HG02973 (cell line): Measurements from ENCODE around the gene INVS.
"Not testable (repeated sequence)": the region's sequence is repeated elsewhere in the genome, so short reads cannot be mapped to it uniquely, and the experiment has no call there.

ENCODE experiments used
- ATAC-seq: cut with Tn5 transposase; IDR thresholded peaks from one replicate; pipeline ENCODE4 v1.9.1; 2021; ENCODE audit warnings: moderate library complexity; ENCODE audit not compliant: unreplicated experiment

Gene INVS

DNA sequence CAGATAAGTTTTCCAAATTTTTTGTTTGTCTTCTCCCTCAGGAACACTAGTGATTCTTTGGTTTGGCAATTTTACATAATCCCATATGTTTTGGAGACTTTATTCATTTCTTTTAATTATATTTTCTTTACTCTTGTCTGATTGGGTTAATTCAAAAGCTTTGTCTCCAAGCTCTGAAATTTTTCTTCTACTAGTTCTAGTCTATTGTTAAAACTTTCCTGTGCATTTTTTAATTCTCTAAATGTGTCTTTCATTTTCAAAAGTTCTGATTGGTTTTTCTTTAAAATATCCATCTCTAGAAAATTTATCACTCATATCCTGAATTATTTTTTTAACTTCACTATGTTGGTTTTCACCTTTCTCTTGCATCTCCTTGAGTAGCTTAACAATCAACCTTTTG, 92.2 kb downstream of the INVS start:
- no peak for ATAC-seq

DNA sequence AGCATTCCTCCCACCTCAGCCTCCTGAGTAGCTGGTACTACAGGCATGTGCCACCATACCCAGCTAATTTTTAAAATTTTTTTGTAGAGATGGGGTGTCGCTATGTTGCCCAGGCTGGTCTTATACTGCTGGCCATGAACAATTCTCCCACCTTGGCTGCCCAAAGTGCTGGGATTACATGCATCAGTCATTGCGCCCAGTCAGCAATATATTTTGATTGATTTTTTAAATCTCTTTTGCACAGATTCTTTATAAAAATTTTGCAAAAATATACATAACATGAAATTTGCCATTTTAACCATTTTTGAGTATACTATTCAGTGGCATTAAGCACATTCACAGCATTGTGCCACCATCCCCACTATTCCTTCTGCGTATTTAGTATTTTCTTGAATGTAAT, 94.0 kb downstream of the INVS start:
- ATAC-seq = no peak

DNA sequence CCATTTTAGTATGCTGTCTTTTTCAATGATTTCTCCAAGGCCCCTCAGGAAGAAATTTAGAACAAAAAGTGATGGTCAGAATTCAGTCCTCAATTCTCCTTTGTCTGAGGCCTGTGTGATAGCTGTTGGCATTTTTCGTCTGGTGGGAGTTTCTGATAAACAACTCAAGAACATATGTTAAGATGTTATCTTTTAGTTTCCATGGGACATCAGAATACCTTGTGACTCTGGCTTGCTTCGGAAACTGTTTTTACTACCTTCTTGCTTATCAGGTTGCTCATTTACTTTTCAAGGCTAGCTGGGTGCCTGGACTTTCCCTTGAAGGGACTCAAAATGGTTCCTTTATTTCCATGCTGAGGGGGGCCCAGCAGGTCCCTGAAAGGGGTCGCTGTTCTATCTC, 97.2 kb downstream of the INVS start:
- no peak for ATAC-seq

- no peak for ATAC-seq
These were observed 97.8 kb downstream of the INVS start for GRCh38 chr9:100196828-100197227.

- no peak for ATAC-seq
These were observed 98.5 kb downstream of the INVS start for GRCh38 chr9:100197553-100197952.

DNA sequence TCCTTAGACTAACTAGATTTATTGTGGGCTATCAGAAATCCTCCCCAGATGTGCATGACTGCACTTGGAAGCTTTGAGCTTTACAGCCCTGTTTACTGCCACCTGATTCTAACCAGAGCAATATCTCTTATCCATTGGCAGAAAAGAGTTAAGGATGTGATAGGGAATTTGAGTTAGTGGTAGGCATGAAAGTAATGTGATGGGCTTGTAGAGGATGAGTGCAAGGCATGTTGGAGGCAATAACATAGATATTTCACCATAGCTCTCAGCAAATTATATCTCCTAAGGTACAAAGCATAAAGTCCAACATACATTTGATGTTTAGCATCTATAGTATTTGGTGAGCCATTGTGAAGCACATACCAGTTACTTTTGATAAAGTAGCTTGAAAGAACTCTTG, 103.8 kb downstream of the INVS start:
- no peak for ATAC-seq

DNA sequence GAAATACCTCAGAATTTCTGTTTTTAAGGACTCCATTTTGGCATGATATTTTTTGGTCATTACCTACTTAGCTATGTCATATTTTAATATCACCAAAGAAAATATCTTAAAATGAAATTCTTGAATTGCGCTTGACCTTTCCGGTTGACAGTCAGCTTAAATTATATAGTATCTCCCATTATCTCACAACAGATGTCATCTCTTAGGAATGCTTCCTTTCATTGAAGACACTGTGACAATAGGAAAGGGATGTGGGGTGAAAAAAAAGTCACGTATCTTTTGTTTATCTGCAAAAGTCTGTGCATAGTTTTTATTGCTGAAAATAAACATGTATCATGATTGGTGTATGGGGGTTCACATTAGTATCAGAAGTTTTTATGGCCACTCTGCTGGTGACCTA, 105.8 kb downstream of the INVS start:
- no peak for ATAC-seq

GRCh38 chr9:100206899-100207298, 107.9 kb downstream of the INVS start:
- ATAC-seq = no peak

GRCh38 chr9:100208673-100209072, 109.6 kb downstream of the INVS start:
- ATAC-seq = no peak

GRCh38 chr9:100211476-100211875, 112.4 kb downstream of the INVS start:
- no peak for ATAC-seq

GRCh38 chr9:100213730-100214477, 114.9 kb downstream of the INVS start:
- ATAC-seq = no peak

- no peak for ATAC-seq
These were observed 117.2 kb downstream of the INVS start for GRCh38 chr9:100216178-100216787.

DNA sequence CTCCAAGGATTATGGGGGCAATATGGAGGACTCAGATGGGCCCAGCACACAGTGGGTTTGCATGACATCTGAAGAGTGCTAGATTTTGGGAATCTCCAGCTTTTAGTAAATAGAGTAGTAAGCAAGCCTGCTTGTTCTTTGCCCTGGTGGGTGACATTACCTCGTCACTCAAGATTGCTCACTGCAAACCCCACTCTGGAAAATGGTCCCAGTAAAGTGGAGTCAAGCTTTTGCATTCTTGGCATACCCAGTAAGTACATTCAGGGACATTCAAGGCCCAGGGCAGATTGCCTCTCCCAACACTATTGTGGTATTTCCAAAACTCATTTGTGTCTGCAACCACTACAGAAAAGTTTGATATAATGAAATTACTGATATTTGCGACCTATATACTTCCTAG, 118.5 kb downstream of the INVS start:
- no peak for ATAC-seq

- peak; percentile 75 for ATAC-seq
These were observed 120.3 kb downstream of the INVS start for GRCh38 chr9:100219347-100219746.

GRCh38 chr9:100220936-100221335, 121.9 kb downstream of the INVS start:
- no peak for ATAC-seq

DNA sequence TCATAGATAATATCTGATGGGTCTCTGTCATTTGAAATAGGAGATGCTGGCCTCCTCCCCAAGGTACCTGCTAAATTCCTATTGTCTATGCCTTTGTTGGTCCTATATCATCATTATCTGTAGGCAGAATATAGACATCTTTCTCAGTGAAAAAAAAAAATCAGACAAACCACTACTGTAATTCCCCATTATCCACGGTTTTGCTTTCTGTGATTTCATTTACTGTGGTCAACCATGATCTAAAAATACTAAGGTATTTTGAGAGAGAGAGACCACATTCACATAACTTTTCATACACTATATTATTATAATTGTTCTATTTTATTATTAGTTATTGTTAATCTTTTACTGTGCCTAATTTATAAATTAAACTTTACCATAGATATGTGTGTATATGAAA, 122.5 kb downstream of the INVS start:
- ATAC-seq = no peak

DNA sequence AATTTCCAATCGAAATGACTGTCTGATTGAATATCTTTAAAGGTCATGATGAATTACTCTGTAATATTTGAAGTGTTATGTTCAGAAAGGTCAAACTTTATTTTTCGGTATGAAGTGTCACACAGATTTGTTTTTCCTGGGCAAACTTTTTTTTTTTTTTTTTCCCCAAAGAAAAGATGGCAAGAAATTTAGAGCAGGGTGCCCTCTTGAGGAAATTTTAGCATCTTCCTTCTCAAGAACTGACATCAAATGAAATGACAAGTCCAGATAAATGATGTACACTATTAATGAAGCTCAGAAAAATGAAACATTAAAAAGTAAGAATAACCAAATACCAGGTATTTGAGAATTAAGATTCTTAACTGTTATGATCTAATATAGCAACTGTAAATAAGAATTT, 123.6 kb downstream of the INVS start:
- ATAC-seq = no peak

DNA sequence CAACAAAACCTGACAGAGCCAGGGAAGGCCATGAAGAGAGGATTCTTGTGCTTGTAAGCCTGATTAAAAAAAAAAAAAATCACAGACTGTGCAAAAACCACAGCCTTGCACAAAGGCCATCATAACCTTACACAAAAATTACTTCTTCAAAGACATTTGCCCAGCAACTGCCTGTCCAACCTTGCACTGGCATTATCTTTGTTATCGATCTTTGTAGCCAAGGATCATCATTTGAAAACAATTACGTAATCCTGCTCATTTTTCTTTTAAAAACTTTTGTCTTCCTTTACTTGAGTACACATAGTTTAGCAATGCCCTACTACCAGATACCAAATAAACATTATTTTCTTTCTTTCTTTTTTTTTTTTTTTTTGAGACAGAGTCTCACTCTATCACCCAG, 128.6 kb downstream of the INVS start:
- ATAC-seq = no peak

DNA sequence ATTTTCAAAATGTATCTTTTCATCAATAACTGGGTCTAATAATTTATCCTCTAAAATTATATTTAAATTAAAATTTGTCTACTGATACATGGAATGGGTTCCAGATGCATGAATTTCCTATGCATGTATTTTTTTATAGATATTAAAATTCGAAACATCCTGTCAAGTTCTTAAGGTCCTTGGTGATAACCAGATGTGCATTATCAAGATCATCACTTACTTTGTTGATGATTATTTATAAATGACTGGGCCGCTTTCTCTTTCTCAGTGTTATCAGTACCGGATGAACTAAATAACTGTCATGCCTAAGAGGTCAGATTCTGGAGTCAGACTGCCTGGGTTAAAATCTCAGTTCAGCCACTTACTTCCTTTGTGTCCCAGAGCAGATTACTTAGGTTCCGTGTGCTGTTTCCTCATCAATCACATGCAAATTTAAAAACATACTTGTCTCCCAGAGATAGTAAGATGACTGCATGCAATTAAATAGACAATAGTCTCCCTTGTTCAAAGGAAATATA, 129.4 kb downstream of the INVS start:
- ATAC-seq = no peak

DNA sequence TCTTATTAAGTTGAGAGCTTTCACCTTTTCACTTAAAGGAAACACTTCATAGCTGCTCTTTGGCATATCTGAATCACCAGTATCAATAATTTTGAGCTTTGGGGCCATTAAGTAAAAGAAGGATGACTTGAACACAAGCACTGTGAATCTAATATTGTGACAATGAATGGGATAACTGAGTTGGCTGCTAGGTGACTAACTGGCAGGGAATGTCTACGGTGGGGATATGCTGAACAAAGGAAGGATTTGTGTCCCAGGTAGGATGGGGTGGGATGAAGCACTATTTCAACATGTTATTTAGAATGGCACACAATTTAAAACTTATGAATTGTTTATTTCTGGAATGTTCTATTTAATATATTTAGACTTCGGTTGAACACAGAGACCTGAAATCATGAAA, 130.1 kb downstream of the INVS start:
- no peak for ATAC-seq

GRCh38 chr9:100229561-100229960, 130.5 kb downstream of the INVS start:
- ATAC-seq = no peak

DNA sequence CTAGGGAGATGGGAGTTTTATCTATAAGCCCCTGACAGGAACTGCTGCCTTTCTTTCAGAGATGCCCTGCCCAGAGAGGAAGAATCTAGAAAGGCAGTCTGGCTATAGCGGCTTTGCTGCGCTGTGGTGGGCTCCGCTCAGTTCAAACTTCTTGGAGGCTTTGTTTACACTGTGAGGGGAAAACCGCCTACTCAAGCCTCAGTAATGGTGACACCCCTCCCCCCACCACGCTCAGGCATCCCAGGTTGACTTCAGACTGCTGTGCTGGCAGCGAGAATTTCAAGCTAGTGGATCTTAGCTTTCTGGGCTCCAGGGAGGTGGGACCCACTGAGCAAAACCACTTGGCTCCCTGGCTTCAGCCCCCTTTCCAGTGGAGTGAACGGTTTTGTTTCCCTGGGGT, 137.9 kb downstream of the INVS start:
- not testable (repeated sequence) for ATAC-seq

DNA sequence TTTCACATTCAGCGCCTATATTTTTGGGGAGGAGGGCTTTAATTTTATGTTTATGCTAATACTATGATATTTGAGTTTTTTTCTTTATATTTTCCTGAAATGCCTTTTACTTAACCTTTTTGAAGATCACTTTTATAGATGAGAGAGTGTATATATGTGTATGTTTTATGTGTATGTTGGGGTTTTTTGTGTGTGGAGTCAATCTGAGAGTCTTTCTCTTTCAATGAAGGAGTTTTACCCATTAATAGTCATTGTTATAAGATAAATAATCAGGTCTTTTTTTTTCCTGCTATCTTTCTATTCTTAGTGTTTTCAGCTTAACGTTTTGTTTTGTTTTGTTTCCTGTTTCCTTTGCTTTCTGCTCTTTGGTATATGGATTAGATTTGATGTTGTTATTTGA, 141.5 kb downstream of the INVS start:
- ATAC-seq = no peak
